Liver (tissue), 9 donors: ENCODE data around the gene CBX4. TPM values are rescaled to one million over a fixed set of nuclear protein-coding genes. Genes with fewer than 3 reads are reported as not detected.
A peak's percentile ranks its signal among the peaks of the same experiment; 100 is the strongest.

Experiments used
- DNase-seq: peaks from one replicate; pipeline ENCODE4 v3.0.0-alpha.2; 2017; ENCODE audit warnings: low spot score
- H3K27ac ChIP-seq, 2 donors: one replicate each; pipeline ENCODE4 v1.7.0; 2013; ENCODE audit warnings: inconsistent platforms in 2 of 2, low read length in 2 of 2, control low read depth in 1 of 2, low read depth in 1 of 2, mild to moderate bottlenecking in 1 of 2
- H3K27me3 ChIP-seq, 4 donors: one replicate each; pipeline versions ENCODE4 v1.6.1 to v1.7.0; 2013; ENCODE audit warnings: low read length in 3 of 4, inconsistent platforms in 1 of 4, mild to moderate bottlenecking in 1 of 4, moderate library complexity in 1 of 4; ENCODE audit not compliant: control insufficient read depth in 4 of 4, insufficient read depth in 4 of 4
- H3K36me3 ChIP-seq, 4 donors: one replicate each; pipeline versions ENCODE4 v1.6.1 to v1.7.0; 2013; ENCODE audit warnings: low read length in 3 of 4, mild to moderate bottlenecking in 3 of 4, low read depth in 1 of 4, moderate library complexity in 1 of 4; ENCODE audit not compliant: control insufficient read depth in 4 of 4, insufficient read depth in 3 of 4
- H3K4me1 ChIP-seq, 4 donors: one replicate each; pipeline versions ENCODE4 v1.6.1 to v1.7.0; 2013; ENCODE audit warnings: low read length in 3 of 4, mild to moderate bottlenecking in 3 of 4, moderate library complexity in 1 of 4; ENCODE audit not compliant: control insufficient read depth in 4 of 4, insufficient read depth in 4 of 4
- H3K4me3 ChIP-seq, 3 donors: one replicate each; pipeline versions ENCODE4 v1.6.1 to v1.7.0; 2013; ENCODE audit warnings: low read length in 3 of 3, control low read depth in 1 of 3, low read depth in 1 of 3, mild to moderate bottlenecking in 1 of 3
- H3K9ac ChIP-seq, 2 donors: one replicate each; pipeline ENCODE4 v1.7.0; 2013; ENCODE audit warnings: low read length in 2 of 2, mild to moderate bottlenecking in 2 of 2, moderate library complexity in 2 of 2, control low read depth in 1 of 2, low read depth in 1 of 2
- H3K9me3 ChIP-seq, 4 donors: one replicate each; pipeline versions ENCODE4 v1.6.1 to v1.7.0; 2013; ENCODE audit warnings: low read length in 3 of 4; ENCODE audit not compliant: control insufficient read depth in 4 of 4
- CTCF ChIP-seq: fragments of 150-350 bp; IDR thresholded peaks from 2 replicates; pipeline ENCODE4 v1.5.1; 2017; ENCODE audit warnings: improper control_type of control experiment, low read depth, low read length; ENCODE audit not compliant: missing input control
- FOXA2 ChIP-seq: IDR thresholded peaks from 2 replicates; pipeline ENCODE4 v1.6.1; 2016; ENCODE audit warnings: antibody characterized with exemption
- HNF4A ChIP-seq, 2 donors: conservative IDR thresholded peaks; 2 replicates each; pipeline ENCODE4 v1.6.1; 2016; ENCODE audit warnings: antibody characterized with exemption in 2 of 2, mild to moderate bottlenecking in 2 of 2
- HNF4G ChIP-seq: IDR thresholded peaks from 2 replicates; pipeline ENCODE4 v1.6.1; 2016; ENCODE audit warnings: antibody characterized with exemption
- MAX ChIP-seq: IDR thresholded peaks from 2 replicates; pipeline ENCODE4 v1.6.1; 2016; ENCODE audit warnings: antibody characterized with exemption
- NR2F2 ChIP-seq: IDR thresholded peaks from 2 replicates; pipeline ENCODE4 v1.6.1; 2016; ENCODE audit warnings: antibody characterized with exemption
- RAD21 ChIP-seq, 2 donors: IDR thresholded peaks; 2 replicates each; pipeline ENCODE4 v1.6.1; 2016; ENCODE audit warnings: antibody characterized with exemption in 2 of 2, mild to moderate bottlenecking in 2 of 2
- RXRA ChIP-seq, 2 donors: IDR thresholded peaks; 2 replicates each; pipeline ENCODE4 v1.6.1; 2017 to 2018; ENCODE audit warnings: antibody characterized with exemption in 2 of 2, mild to moderate bottlenecking in 1 of 2
- SP1 ChIP-seq: IDR thresholded peaks from 2 replicates; pipeline ENCODE4 v1.6.1; 2018; ENCODE audit warnings: antibody characterized with exemption, mild to moderate bottlenecking
- YY1 ChIP-seq: IDR thresholded peaks from 2 replicates; pipeline ENCODE4 v1.6.1; 2016; ENCODE audit warnings: antibody characterized with exemption, mild to moderate bottlenecking
- WGBS: extraction: QIAGEN DNeasy Blood & Tissue Kit; methylation state at CpG from one replicate; pipeline ENCODE4 v1.1.7; 2013; 5-methylcytosine and 5-hydroxymethylcytosine counted together
- polyA plus RNA-seq, 2 donors: library from polyadenylated mRNA; stranded (reverse) in 1 of 2; unstranded in 1 of 2; fragments of 200-250 nt in 1 of 2; fragments of >200 nt in 1 of 2; fragmentation: Nextera tagmentation in 1 of 2; extraction: Ambion mirVana in 1 of 2; gene quantifications; one replicate each; pipeline versions ENCODE4 v1.2.1 to v1.2.3, GENCODE V29; 2013 to 2015
- total RNA-seq, 2 donors: library from RNA; depleted of rRNA; stranded (reverse); fragments of >200 nt; gene quantifications; one replicate each; pipeline ENCODE4 v1.2.3, GENCODE V29; 2014
- TF ChIP-seq, protein P1 (sequence below): IDR thresholded peaks from 2 replicates; pipeline ENCODE4 v1.6.1; 2016; ENCODE audit warnings: antibody characterized with exemption
- donor health status: healthy.
- donor health status: healthy.
- donor health status: healthy.
- donor health status: healthy.
- donor health status: healthy.

Gene CBX4
- total and polyA plus RNA-seq, 4 donors = 4.8 to 8.9 (median 6.3) TPM

DNA sequence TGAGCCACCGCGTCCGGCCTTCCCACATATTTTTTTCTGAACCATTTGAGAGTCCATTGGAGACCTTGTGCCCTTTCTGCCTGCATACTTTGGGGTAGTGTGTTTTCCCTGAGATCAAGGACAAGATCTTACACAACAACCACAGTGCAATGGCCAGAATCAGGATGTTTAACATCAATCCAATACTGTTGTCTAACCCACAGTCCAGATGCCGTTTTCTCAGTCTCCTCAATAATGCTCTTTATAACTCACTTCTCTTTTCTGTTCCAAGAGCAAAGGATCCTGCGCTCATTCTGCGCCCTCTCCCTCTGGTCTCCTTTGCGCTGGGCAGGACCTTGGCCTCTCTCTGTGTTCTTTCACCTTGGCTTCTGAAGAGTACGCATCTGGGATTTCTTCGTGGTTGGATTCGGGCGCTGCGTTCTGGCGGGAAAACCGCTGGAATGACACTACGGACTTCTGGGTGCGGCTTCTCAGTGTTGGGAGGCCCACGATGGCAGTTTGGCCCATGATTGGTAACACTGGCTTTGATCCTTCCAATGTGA is 16.6 kb downstream of the CBX4 start:
- Histone ChIP-seq H3K36me3 (no peaks in the 10 kb centered on the region), H3K4me1 (peaks cover 0 to 4% (median 3%) of the 10 kb centered on the region in 4 donors), H3K9ac (no peak overlapping the region), H3K27ac (no peak overlapping the region), H3K4me3 (no peak overlapping the region), H3K27me3 (no peaks in the 10 kb centered on the region), H3K9me3 (no peaks in the 10 kb centered on the region)
- no peak for TF ChIP-seq SP1
- TF ChIP-seq FOXA2 = no peak
- peak; percentile 19 to 24 for TF ChIP-seq HNF4A (conservative IDR thresholded peaks at IDR 0.05)
- no peak for TF ChIP-seq HNF4G
- WGBS = 88% methylated on average over 17 of the region's 17 CpGs
- DNase-seq = no peak

- peaks cover 0 to 4% (median 2%) of the 10 kb centered on the region in 4 donors for H3K4me1 ChIP-seq
- H3K9me3 ChIP-seq = no peaks in the 10 kb centered on the region
- no peak for DNase-seq
- H3K27ac ChIP-seq = no peak overlapping the region
- WGBS = 78% methylated on average over 12 of the region's 12 CpGs
- peaks cover 0 to 1% (median 0%) of the 10 kb centered on the region in 4 donors for H3K27me3 ChIP-seq
- H3K9ac ChIP-seq = no peak overlapping the region
- H3K4me3 ChIP-seq = no peak overlapping the region
- no peaks in the 10 kb centered on the region for H3K36me3 ChIP-seq
- peak; percentile 23 for TF ChIP-seq FOXA2
- TF ChIP-seq RAD21 (IDR thresholded peaks at IDR 0.05) = no peak
- TF ChIP-seq CTCF = no peak
Observed at GRCh38 chr17:79821331-79822095, 17.7 kb downstream of the CBX4 start.

GRCh38 chr17:79820959-79821330 is 18.3 kb downstream of the CBX4 start:
- H3K9ac ChIP-seq = no peak overlapping the region
- no peak overlapping the region for H3K4me3 ChIP-seq
- DNase-seq = no peak
- H3K9me3 ChIP-seq = no peaks in the 10 kb centered on the region
- TF ChIP-seq HNF4A (conservative IDR thresholded peaks at IDR 0.05) (no peak), MAX (no peak), RXRA (IDR thresholded peaks at IDR 0.05) (no peak), NR2F2 (no peak), YY1 (no peak)
- TF ChIP-seq, protein P1, sequence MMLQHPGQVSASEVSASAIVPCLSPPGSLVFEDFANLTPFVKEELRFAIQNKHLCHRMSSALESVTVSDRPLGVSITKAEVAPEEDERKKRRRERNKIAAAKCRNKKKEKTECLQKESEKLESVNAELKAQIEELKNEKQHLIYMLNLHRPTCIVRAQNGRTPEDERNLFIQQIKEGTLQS = no peak
- no peak overlapping the region for H3K27ac ChIP-seq
- no peaks in the 10 kb centered on the region for H3K36me3 ChIP-seq
- peaks cover 0 to 4% (median under 1%) of the 10 kb centered on the region in 4 donors for H3K4me1 ChIP-seq
- H3K27me3 ChIP-seq = peaks cover 0 to 4% (median 0%) of the 10 kb centered on the region in 4 donors
- WGBS = 93% methylated on average over 4 of the region's 4 CpGs
